GM21423 (cell line): ENCODE data around the gene TMEM202.
"Not testable (repeated sequence)": the region's sequence is repeated elsewhere in the genome, so short reads cannot be mapped to it uniquely, and the experiment has no call there.

ENCODE experiments used
- ATAC-seq: cut with Tn5 transposase; IDR thresholded peaks from one replicate; pipeline ENCODE4 v1.9.1; 2021; ENCODE audit warnings: mild to moderate bottlenecking, moderate library complexity; ENCODE audit not compliant: unreplicated experiment

The TMEM202 gene, protein sequence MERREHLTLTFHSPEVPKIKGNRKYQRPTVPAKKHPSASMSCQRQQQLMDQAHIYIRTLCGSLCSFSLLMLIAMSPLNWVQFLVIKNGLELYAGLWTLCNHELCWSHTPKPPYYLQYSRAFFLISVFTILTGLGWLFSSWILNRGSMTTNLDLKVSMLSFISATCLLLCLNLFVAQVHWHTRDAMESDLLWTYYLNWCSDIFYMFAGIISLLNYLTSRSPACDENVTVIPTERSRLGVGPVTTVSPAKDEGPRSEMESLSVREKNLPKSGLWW

DNA sequence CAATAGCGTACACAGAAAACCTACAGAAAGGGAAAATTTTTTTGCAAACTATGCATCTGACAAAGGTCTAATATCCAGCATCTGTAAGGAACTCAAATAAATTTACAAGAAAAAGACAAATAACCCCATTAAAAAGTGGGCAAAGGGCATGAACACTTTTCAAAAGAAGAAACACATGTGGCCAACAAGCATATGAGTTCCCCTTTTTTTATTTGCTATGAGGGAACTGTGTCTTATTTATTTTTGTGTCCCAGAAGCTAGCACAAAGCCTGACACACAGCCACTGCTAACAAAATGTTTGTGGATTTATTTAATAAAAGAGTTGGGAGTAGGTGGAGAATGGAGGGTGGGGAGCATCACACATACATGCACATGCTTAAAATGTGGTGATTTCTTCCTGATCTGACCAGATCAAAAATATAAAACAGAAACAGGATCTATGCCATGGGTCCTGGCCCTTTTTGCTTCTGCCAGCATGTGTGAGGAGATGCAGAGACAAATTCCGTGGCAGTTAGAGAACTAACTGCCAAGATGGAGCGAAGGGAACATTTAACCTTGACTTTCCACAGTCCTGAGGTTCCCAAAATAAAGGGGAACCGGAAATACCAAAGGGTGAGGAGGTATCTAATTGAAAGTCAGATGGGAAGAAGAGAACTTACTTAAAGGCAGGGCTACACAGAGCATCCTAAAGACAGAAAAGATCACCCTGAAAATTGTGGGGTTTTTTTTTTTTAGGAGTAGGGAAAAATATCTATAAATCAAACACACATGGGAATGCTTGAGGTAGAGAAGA, at the start of gene TMEM202:
TMEM202 (plus strand) TSS at position 510 of the 793 bp plus-strand sequence; CDS start at position 532, 22 bp downstream.
- no peak for ATAC-seq

- ATAC-seq = no peak
These were observed 44.8 kb upstream of the TMEM202 start for GRCh38 chr15:72353266-72353665.

DNA sequence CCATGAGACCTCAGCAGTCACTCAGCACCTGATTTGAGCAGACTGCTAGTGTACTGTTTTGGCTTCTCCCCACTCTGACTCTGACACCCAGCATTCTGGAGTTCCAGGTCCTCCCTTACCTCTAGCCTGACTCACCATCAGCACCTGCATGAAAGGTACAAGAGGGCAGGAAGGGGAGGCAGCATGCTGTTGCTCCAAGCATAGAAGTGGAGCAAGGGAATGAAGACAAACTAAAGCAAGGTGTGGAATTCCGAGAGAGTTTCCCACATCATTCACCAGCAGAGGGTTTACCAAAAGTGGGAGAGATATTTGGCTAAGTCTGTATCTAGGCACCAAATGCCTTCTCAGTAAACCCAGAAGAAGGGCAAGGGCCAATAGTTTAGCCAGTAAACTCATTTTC, 43.6 kb upstream of the TMEM202 start:
- no peak for ATAC-seq

DNA sequence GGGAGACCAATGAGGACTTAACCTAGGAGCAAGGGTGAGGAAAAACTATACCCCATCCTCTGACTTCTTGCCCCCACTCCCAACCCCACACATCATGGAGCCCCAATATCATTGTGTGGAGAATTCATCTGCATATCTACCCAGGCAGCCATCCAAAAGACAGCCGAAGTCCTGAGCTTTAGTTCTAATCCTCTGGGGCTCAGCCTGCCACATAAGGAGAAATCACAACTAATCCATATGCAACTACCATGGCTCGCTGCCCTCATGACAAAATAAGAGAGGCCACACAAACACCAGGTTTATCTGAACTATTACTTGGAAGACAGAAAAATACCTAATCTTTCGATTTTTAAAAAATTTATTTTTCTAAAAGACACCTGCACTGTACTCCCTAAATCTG, 40.0 kb upstream of the TMEM202 start:
- no peak for ATAC-seq

GRCh38 chr15:72358650-72359171, 39.4 kb upstream of the TMEM202 start:
- no peak for ATAC-seq

DNA sequence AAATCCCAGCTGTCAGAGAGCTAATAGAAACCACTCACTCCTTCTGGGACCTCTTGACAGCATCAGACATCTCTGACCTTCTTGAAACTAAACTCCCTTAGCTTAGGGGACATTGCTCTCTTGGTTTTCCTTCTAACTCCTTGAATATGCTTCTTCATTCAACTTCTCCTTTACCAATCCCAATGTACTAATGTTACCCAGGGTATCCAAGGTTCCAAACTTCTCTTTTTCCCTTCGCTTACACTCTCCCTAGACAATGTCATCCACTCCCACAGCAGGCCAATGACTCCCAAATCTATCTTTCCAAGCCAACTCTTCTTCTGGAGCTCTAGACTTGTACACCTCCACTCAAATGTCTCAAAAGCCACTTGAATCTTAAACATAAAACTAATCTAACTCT, 36.9 kb upstream of the TMEM202 start:
- ATAC-seq = no peak

- peak; percentile 95 for ATAC-seq
These were observed 32.3 kb upstream of the TMEM202 start for GRCh38 chr15:72365844-72366243.

- no peak for ATAC-seq
These were observed 29.8 kb upstream of the TMEM202 start for GRCh38 chr15:72368325-72368724.

- no peak for ATAC-seq
These were observed 29.2 kb upstream of the TMEM202 start for GRCh38 chr15:72368899-72369298.

DNA sequence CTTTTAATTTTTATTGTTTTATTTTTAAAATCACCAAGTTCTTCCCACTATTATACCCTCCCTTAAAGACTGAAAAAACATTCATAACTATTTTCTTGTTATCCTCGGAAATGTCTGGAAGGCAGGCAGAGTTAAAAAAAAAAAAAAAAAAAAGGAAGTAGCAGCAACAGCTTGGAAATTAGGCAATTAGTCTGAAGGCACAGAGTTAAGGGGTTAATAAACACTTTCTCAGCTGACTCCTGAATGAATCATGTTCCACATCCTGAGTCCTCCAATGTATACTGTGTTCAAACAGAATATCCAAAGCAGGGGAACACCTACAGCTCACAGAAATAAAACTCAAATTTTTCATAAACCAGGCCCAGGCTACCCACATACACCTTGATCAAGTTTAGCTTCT, 28.1 kb upstream of the TMEM202 start:
- no peak for ATAC-seq

DNA sequence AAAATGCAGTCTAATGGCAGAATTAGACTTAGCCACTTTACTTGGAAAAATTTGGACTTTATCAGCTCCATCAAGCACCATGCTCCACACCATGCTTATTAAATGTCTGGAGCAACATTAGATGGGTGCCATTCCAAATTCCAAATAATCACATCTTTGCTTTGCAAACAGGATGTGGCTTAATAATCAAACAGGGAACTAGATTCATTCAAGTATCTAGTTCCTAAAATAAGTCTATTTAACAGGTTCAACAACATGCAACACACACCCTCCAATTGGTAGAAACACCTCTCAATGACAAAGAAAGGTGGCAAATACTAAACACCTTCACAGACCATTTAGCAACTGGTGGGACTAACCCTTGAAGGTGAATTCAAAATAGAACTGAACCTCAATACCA, 25.7 kb upstream of the TMEM202 start:
- no peak for ATAC-seq

DNA sequence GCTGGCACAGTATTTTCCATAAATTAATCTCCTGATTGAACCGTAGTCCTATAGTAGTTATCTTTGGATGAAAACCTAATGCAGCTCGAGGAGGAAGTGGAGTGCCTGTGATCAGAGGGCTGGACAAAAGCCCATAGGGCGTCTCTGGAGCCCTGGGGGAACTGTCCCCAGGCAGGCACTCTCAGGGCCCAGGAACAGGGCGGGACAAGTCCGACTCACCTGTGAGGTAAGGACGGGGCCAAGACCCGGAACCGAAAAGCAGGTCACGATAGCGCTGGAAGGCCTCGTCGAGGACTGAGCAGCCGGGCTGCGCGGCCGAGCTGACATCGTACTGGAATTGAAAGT, 22.6 kb upstream of the TMEM202 start:
- peak; percentile 42 for ATAC-seq

DNA sequence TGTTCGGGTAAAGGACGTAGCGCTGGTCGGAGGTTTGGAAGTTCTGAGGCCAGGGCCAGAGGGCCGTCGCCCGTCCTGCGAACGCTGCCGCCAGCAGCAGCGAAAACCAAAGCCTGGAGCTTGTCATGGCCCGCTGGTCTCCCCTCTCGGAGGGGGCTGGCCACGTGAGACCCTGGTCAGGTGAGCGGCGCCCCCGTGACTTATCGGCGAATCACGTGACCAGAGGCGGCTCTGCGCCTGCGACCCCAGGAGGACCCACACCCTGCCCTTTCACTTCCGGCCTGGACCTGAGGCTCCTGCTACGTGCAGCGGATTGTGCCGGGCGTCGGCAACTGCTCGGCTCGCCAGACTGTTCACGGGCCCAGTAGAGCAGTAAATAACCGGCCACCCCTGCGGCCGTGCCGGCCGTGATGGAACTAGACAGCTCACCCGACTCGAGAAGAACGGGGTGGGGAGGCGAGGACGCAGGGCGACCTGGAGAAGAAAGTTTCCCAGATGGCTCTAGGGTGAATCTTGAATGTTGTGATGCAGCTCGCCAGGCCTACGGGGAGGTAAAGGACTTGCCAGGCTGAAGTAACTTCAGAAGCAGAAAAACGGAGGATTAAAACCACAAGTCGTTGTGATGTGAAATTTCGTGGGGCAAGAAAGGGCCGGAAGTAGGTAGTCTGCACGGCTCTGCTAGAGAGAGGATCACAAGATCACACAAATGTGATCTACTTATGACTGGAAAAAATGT, 22.1 kb upstream of the TMEM202 start, which contains the start of gene HEXA:
HEXA (minus strand) TSS at position 169 of the 736 bp plus-strand sequence; CDS start at position 127, 42 bp downstream.
- peak; percentile 84 for ATAC-seq

- ATAC-seq = no peak
These were observed 20.8 kb upstream of the TMEM202 start for GRCh38 chr15:72377331-72377730.

DNA sequence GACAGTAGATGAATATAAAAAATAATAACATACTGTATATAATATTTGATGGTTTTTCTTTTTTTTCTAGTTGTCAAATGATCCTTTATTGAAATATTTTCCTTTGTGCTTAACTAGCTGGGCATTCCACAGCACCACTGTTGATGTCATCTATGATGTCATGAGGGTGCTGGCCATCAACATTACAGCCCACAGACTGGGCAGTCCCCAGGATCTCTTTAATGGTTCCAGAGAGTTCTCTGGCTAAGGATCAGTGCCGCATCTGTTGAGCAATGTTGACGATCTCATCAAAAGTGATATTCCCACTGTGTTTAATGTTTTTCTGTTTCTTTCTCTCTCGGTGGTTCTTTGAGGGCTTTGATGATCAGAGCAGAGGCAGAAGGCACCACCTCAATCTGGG, 19.0 kb upstream of the TMEM202 start:
- ATAC-seq = not testable (repeated sequence)

GRCh38 chr15:72379856-72380430, 18.2 kb upstream of the TMEM202 start:
- no peak for ATAC-seq

DNA sequence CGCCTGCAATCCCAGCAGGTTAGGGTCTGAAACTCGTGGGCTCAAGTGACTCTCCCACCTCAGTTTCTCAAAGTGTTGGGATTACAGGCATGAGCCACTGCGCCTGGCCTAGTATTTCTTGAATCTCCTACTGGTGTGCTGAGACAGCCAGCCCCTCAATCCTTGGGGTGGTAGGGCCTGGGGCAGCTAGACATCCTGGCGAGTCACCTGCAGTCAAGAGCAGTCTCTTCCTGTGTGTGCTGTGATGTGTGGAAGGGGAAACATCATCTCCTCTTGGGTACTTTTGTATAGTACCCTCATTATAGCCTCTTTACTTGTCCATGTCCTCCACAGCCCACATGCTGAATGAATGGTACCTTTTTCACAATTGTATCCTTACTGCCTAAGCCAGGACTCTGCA, 17.4 kb upstream of the TMEM202 start:
- no peak for ATAC-seq

DNA sequence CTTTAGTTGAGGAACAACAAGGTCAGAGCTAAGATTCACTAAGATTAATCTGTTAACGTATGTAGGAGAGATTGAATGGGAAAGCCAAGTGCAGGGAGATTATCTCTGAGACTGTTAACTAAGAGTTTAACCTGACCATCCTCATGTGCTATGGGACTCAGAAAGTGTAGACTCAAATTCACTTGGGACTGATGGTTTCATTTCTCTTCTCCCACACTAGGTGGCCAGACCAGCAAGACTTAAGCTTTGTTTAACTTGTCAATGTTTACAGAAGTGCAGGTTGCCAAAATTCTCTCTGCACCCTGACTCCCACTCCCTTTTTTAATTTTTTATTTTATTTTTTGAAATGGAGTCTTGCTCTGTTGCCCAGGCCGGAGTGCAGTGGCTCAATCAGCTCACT, 16.0 kb upstream of the TMEM202 start:
- no peak for ATAC-seq

- no peak for ATAC-seq
These were observed 10.4 kb upstream of the TMEM202 start for GRCh38 chr15:72387741-72388140.

DNA sequence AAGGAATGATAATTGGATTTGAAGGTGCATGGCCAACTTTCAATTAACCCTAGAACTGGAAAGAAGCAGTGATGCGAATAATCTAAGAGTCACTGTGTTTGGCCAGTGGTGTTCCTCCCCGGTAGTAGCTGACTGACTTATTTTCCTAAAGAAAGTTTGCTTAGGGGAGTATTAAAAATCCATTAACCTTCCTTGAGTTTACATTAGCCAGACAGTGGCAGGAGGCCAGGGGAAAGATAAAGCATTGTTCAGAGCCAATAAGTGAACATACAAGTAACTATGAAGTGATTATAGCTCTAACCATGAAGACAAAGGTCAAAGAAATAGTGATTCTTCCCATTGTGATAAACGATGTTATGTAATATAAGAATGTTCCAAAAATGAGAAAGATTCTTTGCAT, 8.9 kb upstream of the TMEM202 start:
- no peak for ATAC-seq

DNA sequence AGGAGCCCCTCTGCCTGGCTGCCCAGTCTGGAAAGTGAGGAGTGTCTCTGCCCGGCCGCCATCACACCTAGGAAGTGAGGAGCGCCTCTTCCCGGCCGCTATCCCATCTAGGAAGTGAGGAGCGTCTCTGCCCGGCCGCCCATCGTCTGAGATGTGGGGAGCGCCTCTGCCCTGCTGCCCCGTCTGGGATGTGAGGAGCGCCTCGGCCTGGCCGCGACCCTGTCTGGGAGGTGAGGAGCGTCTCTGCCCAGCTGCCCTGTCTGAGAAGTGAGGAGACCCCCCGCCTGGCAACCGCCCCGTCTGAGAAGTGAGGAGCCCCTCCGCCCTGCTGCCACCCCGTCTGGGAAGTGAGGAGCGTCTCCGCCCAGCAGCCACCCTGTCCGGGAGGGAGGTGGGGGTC, 1.8 kb upstream of the TMEM202 start:
- ATAC-seq = not testable (repeated sequence)
